Measurements from ENCODE around the gene KCNMB4. TPM values are rescaled to one million over a fixed set of nuclear protein-coding genes. Genes with fewer than 3 reads are reported as not detected.

The KCNMB4 gene
- polyA plus RNA-seq, 1 of the 3 experiments (the other 2 are of a cell fraction), result 0.74 TPM

- 88% methylated on average over 1 of the region's 1 CpG for WGBS (ENCODE audit: low lambda C conversion rate)
- TF ChIP-seq TEAD4 (IDR thresholded peaks at IDR 0.05; ENCODE audit: borderline replicate concordance, insufficient read depth) (no peak), FOXM1 (IDR thresholded peaks at IDR 0.05; ENCODE audit: low read depth) (no peak), FOXJ3 (CRISPR knock-in tag; IDR thresholded peaks at IDR 0.05) (no peak), JUND (IDR thresholded peaks at IDR 0.05) (no peak), CHD2 (IDR thresholded peaks at IDR 0.05; ENCODE audit: low read length, partially characterized antibody) (no peak), NRF1 (IDR thresholded peaks at IDR 0.05; ENCODE audit: low read depth, low read length) (no peak), TCF12 (IDR thresholded peaks at IDR 0.05) (no peak), TAF1 (IDR thresholded peaks at IDR 0.05; ENCODE audit: borderline replicate concordance, low read depth, low read length) (no peak), RFX5 (IDR thresholded peaks at IDR 0.05; ENCODE audit: low read length) (no peak), RAD21 (IDR thresholded peaks at IDR 0.05; ENCODE audit: low read length) (no peak), FOSL2 (IDR thresholded peaks at IDR 0.05; ENCODE audit: borderline replicate concordance, low read depth) (no peak), MEF2A (IDR thresholded peaks at IDR 0.05; ENCODE audit: borderline replicate concordance, low read depth) (no peak), POLR2AphosphoS5 (IDR thresholded peaks at IDR 0.05; ENCODE audit: low read depth, low read length) (no peak), GATA2 (CRISPR knock-in tag; IDR thresholded peaks at IDR 0.05) (no peak), CTCF (IDR thresholded peaks at IDR 0.05) (no peak)
- TF ChIP-seq, protein P1, sequence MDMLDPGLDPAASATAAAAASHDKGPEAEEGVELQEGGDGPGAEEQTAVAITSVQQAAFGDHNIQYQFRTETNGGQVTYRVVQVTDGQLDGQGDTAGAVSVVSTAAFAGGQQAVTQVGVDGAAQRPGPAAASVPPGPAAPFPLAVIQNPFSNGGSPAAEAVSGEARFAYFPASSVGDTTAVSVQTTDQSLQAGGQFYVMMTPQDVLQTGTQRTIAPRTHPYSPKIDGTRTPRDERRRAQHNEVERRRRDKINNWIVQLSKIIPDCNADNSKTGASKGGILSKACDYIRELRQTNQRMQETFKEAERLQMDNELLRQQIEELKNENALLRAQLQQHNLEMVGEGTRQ (IDR thresholded peaks at IDR 0.05; ENCODE audit: borderline replicate concordance, low read depth, low read length), result no peak
- TF ChIP-seq, protein P2, sequence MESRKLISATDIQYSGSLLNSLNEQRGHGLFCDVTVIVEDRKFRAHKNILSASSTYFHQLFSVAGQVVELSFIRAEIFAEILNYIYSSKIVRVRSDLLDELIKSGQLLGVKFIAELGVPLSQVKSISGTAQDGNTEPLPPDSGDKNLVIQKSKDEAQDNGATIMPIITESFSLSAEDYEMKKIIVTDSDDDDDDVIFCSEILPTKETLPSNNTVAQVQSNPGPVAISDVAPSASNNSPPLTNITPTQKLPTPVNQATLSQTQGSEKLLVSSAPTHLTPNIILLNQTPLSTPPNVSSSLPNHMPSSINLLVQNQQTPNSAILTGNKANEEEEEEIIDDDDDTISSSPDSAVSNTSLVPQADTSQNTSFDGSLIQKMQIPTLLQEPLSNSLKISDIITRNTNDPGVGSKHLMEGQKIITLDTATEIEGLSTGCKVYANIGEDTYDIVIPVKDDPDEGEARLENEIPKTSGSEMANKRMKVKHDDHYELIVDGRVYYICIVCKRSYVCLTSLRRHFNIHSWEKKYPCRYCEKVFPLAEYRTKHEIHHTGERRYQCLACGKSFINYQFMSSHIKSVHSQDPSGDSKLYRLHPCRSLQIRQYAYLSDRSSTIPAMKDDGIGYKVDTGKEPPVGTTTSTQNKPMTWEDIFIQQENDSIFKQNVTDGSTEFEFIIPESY (IDR thresholded peaks at IDR 0.05; ENCODE audit: borderline replicate concordance, low read depth), result no peak
- TF ChIP-seq, protein P3, sequence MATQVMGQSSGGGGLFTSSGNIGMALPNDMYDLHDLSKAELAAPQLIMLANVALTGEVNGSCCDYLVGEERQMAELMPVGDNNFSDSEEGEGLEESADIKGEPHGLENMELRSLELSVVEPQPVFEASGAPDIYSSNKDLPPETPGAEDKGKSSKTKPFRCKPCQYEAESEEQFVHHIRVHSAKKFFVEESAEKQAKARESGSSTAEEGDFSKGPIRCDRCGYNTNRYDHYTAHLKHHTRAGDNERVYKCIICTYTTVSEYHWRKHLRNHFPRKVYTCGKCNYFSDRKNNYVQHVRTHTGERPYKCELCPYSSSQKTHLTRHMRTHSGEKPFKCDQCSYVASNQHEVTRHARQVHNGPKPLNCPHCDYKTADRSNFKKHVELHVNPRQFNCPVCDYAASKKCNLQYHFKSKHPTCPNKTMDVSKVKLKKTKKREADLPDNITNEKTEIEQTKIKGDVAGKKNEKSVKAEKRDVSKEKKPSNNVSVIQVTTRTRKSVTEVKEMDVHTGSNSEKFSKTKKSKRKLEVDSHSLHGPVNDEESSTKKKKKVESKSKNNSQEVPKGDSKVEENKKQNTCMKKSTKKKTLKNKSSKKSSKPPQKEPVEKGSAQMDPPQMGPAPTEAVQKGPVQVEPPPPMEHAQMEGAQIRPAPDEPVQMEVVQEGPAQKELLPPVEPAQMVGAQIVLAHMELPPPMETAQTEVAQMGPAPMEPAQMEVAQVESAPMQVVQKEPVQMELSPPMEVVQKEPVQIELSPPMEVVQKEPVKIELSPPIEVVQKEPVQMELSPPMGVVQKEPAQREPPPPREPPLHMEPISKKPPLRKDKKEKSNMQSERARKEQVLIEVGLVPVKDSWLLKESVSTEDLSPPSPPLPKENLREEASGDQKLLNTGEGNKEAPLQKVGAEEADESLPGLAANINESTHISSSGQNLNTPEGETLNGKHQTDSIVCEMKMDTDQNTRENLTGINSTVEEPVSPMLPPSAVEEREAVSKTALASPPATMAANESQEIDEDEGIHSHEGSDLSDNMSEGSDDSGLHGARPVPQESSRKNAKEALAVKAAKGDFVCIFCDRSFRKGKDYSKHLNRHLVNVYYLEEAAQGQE (IDR thresholded peaks at IDR 0.05; ENCODE audit: low read depth, low read length), result no peak
- Histone ChIP-seq H3K36me3 (replicated peaks in 1 of 2; ENCODE audit: control insufficient read depth in 1 of 2, insufficient read depth in 2 of 2, low read length in 1 of 2) (peaks cover 14 to 19% of the 10 kb centered on the region in 2 experiments), H2AFZ (ENCODE audit: low read depth) (no peak overlapping the region), H3K4me1 (ENCODE audit: control insufficient read depth in 1 of 2, insufficient read depth in 2 of 2, low read depth in 1 of 2, low read length in 1 of 2) (no peaks in the 10 kb centered on the region; a peak in 1 of 4 replicates), H3K79me2 (ENCODE audit: insufficient read depth) (no peaks in the 10 kb centered on the region), H3K9me3 (no peaks in the 10 kb centered on the region), H4K20me1 (ENCODE audit: insufficient read depth) (no peaks in the 10 kb centered on the region), H3K9me2 (no peaks in the 10 kb centered on the region), H3K9ac (no peak overlapping the region), H3F3A (replicated peaks; ENCODE audit: insufficient read depth) (peaks cover 18% of the 10 kb centered on the region), H3K4me2 (no peak overlapping the region), H3K27ac (ENCODE audit: low read depth in 2 of 2, low read length in 1 of 2) (no peak overlapping the region), H3K27me3 (ENCODE audit: insufficient read depth) (no peaks in the 10 kb centered on the region), H3K4me3 (ENCODE audit: low read depth in 2 of 2, low read length in 1 of 2) (no peak overlapping the region)
- no peak for DNase-seq
- POLR2A ChIA-PET, result no interaction called here
- CTCF ChIA-PET, result no interaction called here
Measured at GRCh38 chr12:70359458-70360197, 6.5 kb upstream of the KCNMB4 start.
